Measurements from ENCODE around the gene NMT2. TPM values are rescaled to one million over a fixed set of nuclear protein-coding genes. Genes with fewer than 3 reads are reported as not detected.

Gene NMT2
- total and polyA plus RNA-seq, 10 of the 15 experiments (the other 5 are each of a cell fraction or from before 2014, with no cell fraction given) = 4.9 to 12.0 (median 9.2) TPM

GRCh38 chr10:15152556-15152955 lies 15.9 kb downstream of the NMT2 start (continued):
- TF ChIP-seq EZH2 (IDR thresholded peaks at IDR 0.05; ENCODE audit: borderline replicate concordance, control insufficient read depth, low read depth, low read length) = no peak
- TF ChIP-seq FOXK2 (IDR thresholded peaks at IDR 0.05) = no peak

GRCh38 chr10:15150563-15150962 lies 17.9 kb downstream of the NMT2 start:
- CTCF ChIA-PET = interaction anchor here (1.5 to 1.9 kb wide), 2 partner anchors 9 to 12 kb away, joined by 4 to 8 read pairs; no protein-coding TSS in a partner anchor
- DNase-seq (ENCODE audit: low read depth, low spot score) = no peak
- TF ChIP-seq BCL11A (IDR thresholded peaks at IDR 0.05; ENCODE audit: low read depth, low read length) (no peak), SRF (IDR thresholded peaks at IDR 0.05; ENCODE audit: low read depth in 2 of 2, low read length in 2 of 2) (no peak), IRF5 (IDR thresholded peaks at IDR 0.05; ENCODE audit: borderline replicate concordance) (no peak), EZH2 (IDR thresholded peaks at IDR 0.05; ENCODE audit: borderline replicate concordance, control insufficient read depth, low read depth, low read length) (no peak), RUNX3 (IDR thresholded peaks at IDR 0.05; ENCODE audit: low read length) (no peak), BACH1 (IDR thresholded peaks at IDR 0.05; ENCODE audit: borderline replicate concordance) (no peak), SMAD5 (IDR thresholded peaks at IDR 0.05; ENCODE audit: low read depth) (no peak), SMARCA5 (IDR thresholded peaks at IDR 0.05) (no peak), ATF3 (IDR thresholded peaks at IDR 0.05; ENCODE audit: borderline replicate concordance, extremely low read depth, low read depth, low read length) (no peak), POLR2AphosphoS2 (IDR thresholded peaks at IDR 0.05; ENCODE audit: low read depth, low read length) (no peak), SPI1 (IDR thresholded peaks at IDR 0.05; ENCODE audit: borderline replicate concordance, insufficient read depth, low read depth, low read length) (no peak), GATAD2B (conservative IDR thresholded peaks at IDR 0.05; ENCODE audit: low read depth) (no peak), TAF1 (IDR thresholded peaks at IDR 0.05; ENCODE audit: borderline replicate concordance, low read depth, low read length) (no peak), CUX1 (IDR thresholded peaks at IDR 0.05; ENCODE audit: insufficient replicate concordance, low read depth, low read length) (no peak), MTA3 (IDR thresholded peaks at IDR 0.05; ENCODE audit: borderline replicate concordance, low read length) (no peak), RAD21 (IDR thresholded peaks at IDR 0.05; ENCODE audit: insufficient read depth, low read depth, low read length) (no peak)

More at GRCh38 chr10:15150563-15150962, 17.9 kb downstream of the NMT2 start:
- no peak overlapping the region for H3K4me3 ChIP-seq
- H3K27ac ChIP-seq (ENCODE audit: control insufficient read depth, insufficient read depth) = no peak overlapping the region
- RAD21 ChIA-PET (ENCODE audit: unreplicated experiment) = interaction anchor here (0.7 kb wide), 1 partner anchor 8 kb away, joined by 3 read pairs; no protein-coding TSS in a partner anchor
- H3K27me3 ChIP-seq (replicated peaks in 1 of 2; ENCODE audit: control insufficient read depth in 2 of 2, insufficient read depth in 2 of 2, low read length in 1 of 2) = no peaks in the 10 kb centered on the region
- no peaks in the 10 kb centered on the region; the same call in 1 of the 2 replicates for H3K4me1 ChIP-seq (ENCODE audit: control insufficient read depth, insufficient read depth, low read length)
- POLR2A ChIA-PET = interaction anchor here (0.6 kb wide), 1 partner anchor 38 kb away, joined by 3 read pairs; no protein-coding TSS in a partner anchor
- SMC1A ChIA-PET (ENCODE audit: uncharacterized antibody, unreplicated experiment) = interaction anchor here (1.4 kb wide), 1 partner anchor 9 kb away, joined by 10 read pairs; no protein-coding TSS in a partner anchor
- no peak overlapping the region for H3K4me2 ChIP-seq (ENCODE audit: control insufficient read depth, insufficient read depth)
- H3K36me3 ChIP-seq (ENCODE audit: control insufficient read depth in 2 of 2, insufficient read depth in 2 of 2, low read length in 1 of 2) = no peaks in the 10 kb centered on the region; a peak in 1 of 4 replicates
- no peaks in the 10 kb centered on the region; the same call in 2 of the 3 replicates for H3K9me3 ChIP-seq (replicated peaks; ENCODE audit: control insufficient read depth, insufficient read depth, low read length)
- no peak for ATAC-seq
- no peaks in the 10 kb centered on the region for H3K79me2 ChIP-seq (ENCODE audit: control insufficient read depth, insufficient read depth, low read length)
- FAIRE-seq = no peak
- H4K20me1 ChIP-seq (ENCODE audit: control insufficient read depth, insufficient read depth) = no peaks in the 10 kb centered on the region
- no peak overlapping the region for H2AFZ ChIP-seq (ENCODE audit: control insufficient read depth, low read depth, low read length)
- intact Hi-C loops (cut with micrococcal nuclease; ENCODE audit: unreplicated experiment) = no loop called here
- in situ Hi-C loops (cut with MboI) = loop anchor here (25.0 kb wide), 1 partner anchor 1287 kb away; the partner anchor contains the start of gene PTER
- WGBS (ENCODE audit: insufficient coverage, insufficient replicate concordance, low lambda C conversion rate, missing lambda C conversion rate) = 77% methylated on average over 7 of the region's 7 CpGs
- H3K9ac ChIP-seq (ENCODE audit: control insufficient read depth, insufficient read depth, low read length) = no peak overlapping the region
- no TSS peak for BruUV-seq (replicated peaks)

All from GM12878 (cell line).